NT2/D1 (cell line): ENCODE measurements around the gene CLEC4D.

Experiments
- YY1 ChIP-seq: IDR thresholded peaks from 2 replicates; pipeline ENCODE4 v1.6.1; 2011; ENCODE audit not compliant: insufficient read length, insufficient read depth
- ZNF274 ChIP-seq: IDR thresholded peaks from 2 replicates; pipeline ENCODE4 v1.6.1; 2011; ENCODE audit warnings: mild to moderate bottlenecking, low read depth, low read length

DNA sequence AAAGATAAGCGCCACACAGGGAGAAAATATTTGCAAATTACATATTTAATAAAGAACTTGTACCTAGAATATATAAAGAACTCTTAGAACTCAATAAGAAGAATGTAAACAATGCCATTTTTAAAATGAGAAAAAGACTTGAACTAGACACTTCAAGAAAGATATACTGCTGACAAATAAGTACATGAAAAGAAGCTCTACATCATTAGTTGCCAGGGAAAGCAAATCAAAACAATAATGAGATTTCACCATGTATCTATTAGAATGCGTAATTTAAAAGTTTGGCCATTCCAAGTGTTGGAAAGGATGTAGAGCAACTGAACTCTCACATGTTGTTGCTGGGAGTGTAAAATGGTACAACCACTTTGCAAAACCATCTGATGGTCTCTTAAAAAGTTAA, 34.3 kb downstream of the CLEC4D start:
- TF ChIP-seq YY1: no peak
- TF ChIP-seq ZNF274: no peak
